Measurements from ENCODE around the gene BCCIP.
A peak's percentile ranks its signal among the peaks of the same experiment; 100 is the strongest.

BCCIP gene

GRCh38 chr10:125797994-125798662 lies 25.2 kb upstream of the BCCIP start:
- no peak for DNase-seq

GRCh38 chr10:125799451-125800182 lies 23.7 kb upstream of the BCCIP start:
- no peak for DNase-seq

- no peak for DNase-seq
Observed at GRCh38 chr10:125801574-125801973, 21.8 kb upstream of the BCCIP start.

GRCh38 chr10:125802131-125802530 lies 21.2 kb upstream of the BCCIP start:
- no peak for DNase-seq

GRCh38 chr10:125802739-125803138 lies 20.6 kb upstream of the BCCIP start:
- no peak for DNase-seq

GRCh38 chr10:125808047-125808446 lies 15.3 kb upstream of the BCCIP start:
- DNase-seq: no peak

GRCh38 chr10:125811251-125811650 lies 12.1 kb upstream of the BCCIP start:
- no peak for DNase-seq

- DNase-seq: no peak
Observed at GRCh38 chr10:125812128-125812750, 11.1 kb upstream of the BCCIP start.

GRCh38 chr10:125815764-125816163 lies 7.6 kb upstream of the BCCIP start:
- DNase-seq: no peak

GRCh38 chr10:125816548-125816947 lies 6.8 kb upstream of the BCCIP start:
- DNase-seq: no peak

- no peak for DNase-seq
Observed at GRCh38 chr10:125817337-125817946, 5.9 kb upstream of the BCCIP start.

GRCh38 chr10:125820701-125821100 lies 2.6 kb upstream of the BCCIP start:
- DNase-seq: no peak

GRCh38 chr10:125823663-125824251 lies 411 bp downstream of the BCCIP start:
- no peak for DNase-seq

- DNase-seq: no peak
Observed at GRCh38 chr10:125824736-125825135, 1.4 kb downstream of the BCCIP start.

GRCh38 chr10:125827133-125827532 lies 3.8 kb downstream of the BCCIP start:
- no peak for DNase-seq

GRCh38 chr10:125828311-125828710 lies 5.0 kb downstream of the BCCIP start:
- no peak for DNase-seq

GRCh38 chr10:125836746-125837145 lies 13.4 kb downstream of the BCCIP start:
- DNase-seq: no peak

- no peak for DNase-seq
Observed at GRCh38 chr10:125838802-125839575, 15.6 kb downstream of the BCCIP start.

- no peak for DNase-seq
Observed at GRCh38 chr10:125840406-125840805, 17.1 kb downstream of the BCCIP start.

- DNase-seq: peak; percentile 33
Observed at GRCh38 chr10:125840955-125841354, 17.6 kb downstream of the BCCIP start.

GRCh38 chr10:125843603-125844329 lies 20.4 kb downstream of the BCCIP start:
- DNase-seq: no peak

- no peak for DNase-seq
Observed at GRCh38 chr10:125844751-125845221, 21.4 kb downstream of the BCCIP start.

Data from SHP77 treated with DMSO at 0.1 percent for 48 hours (cell line).